HL-60 (cell line): ENCODE data around the gene UBXN11.
A peak's percentile ranks its signal among the peaks of the same experiment; 100 is the strongest.

Source experiments
- GABPA ChIP-seq: IDR thresholded peaks from 2 replicates; pipeline ENCODE4 v1.6.1; 2012; ENCODE audit warnings: low read depth
- POLR2AphosphoS5 ChIP-seq: IDR thresholded peaks from 2 replicates; pipeline ENCODE4 v1.6.1; 2012; ENCODE audit warnings: low read depth
- SPI1 ChIP-seq: IDR thresholded peaks from 2 replicates; pipeline ENCODE4 v1.6.1; 2012; ENCODE audit warnings: low read depth, mild to moderate bottlenecking, borderline replicate concordance
- TF ChIP-seq, protein P1 (sequence below): IDR thresholded peaks from one replicate; pipeline ENCODE4 v1.5.1; 2011; ENCODE audit warnings: low read length, control low read depth, inconsistent platforms; ENCODE audit not compliant: insufficient read depth
- TF ChIP-seq, protein P2 (sequence below): IDR thresholded peaks from 2 replicates; pipeline ENCODE4 v1.6.1; 2012; ENCODE audit warnings: low read depth; ENCODE audit not compliant: insufficient replicate concordance

GRCh38 chr1:26290122-26290881 is 16.1 kb downstream of the UBXN11 start:
- TF ChIP-seq, protein P1, sequence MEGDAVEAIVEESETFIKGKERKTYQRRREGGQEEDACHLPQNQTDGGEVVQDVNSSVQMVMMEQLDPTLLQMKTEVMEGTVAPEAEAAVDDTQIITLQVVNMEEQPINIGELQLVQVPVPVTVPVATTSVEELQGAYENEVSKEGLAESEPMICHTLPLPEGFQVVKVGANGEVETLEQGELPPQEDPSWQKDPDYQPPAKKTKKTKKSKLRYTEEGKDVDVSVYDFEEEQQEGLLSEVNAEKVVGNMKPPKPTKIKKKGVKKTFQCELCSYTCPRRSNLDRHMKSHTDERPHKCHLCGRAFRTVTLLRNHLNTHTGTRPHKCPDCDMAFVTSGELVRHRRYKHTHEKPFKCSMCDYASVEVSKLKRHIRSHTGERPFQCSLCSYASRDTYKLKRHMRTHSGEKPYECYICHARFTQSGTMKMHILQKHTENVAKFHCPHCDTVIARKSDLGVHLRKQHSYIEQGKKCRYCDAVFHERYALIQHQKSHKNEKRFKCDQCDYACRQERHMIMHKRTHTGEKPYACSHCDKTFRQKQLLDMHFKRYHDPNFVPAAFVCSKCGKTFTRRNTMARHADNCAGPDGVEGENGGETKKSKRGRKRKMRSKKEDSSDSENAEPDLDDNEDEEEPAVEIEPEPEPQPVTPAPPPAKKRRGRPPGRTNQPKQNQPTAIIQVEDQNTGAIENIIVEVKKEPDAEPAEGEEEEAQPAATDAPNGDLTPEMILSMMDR, result no peak
- TF ChIP-seq POLR2AphosphoS5 (peak; percentile 19; the same call in 1 of the 2 replicates), GABPA (no peak), SPI1 (peak; percentile 77)
- TF ChIP-seq, protein P2, sequence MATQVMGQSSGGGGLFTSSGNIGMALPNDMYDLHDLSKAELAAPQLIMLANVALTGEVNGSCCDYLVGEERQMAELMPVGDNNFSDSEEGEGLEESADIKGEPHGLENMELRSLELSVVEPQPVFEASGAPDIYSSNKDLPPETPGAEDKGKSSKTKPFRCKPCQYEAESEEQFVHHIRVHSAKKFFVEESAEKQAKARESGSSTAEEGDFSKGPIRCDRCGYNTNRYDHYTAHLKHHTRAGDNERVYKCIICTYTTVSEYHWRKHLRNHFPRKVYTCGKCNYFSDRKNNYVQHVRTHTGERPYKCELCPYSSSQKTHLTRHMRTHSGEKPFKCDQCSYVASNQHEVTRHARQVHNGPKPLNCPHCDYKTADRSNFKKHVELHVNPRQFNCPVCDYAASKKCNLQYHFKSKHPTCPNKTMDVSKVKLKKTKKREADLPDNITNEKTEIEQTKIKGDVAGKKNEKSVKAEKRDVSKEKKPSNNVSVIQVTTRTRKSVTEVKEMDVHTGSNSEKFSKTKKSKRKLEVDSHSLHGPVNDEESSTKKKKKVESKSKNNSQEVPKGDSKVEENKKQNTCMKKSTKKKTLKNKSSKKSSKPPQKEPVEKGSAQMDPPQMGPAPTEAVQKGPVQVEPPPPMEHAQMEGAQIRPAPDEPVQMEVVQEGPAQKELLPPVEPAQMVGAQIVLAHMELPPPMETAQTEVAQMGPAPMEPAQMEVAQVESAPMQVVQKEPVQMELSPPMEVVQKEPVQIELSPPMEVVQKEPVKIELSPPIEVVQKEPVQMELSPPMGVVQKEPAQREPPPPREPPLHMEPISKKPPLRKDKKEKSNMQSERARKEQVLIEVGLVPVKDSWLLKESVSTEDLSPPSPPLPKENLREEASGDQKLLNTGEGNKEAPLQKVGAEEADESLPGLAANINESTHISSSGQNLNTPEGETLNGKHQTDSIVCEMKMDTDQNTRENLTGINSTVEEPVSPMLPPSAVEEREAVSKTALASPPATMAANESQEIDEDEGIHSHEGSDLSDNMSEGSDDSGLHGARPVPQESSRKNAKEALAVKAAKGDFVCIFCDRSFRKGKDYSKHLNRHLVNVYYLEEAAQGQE, result no peak
